Activated CD8-positive, alpha-beta memory T cell treated with anti-CD3 and anti-CD28 coated beads, Interleukin-2, amount 50 U/mL, for 1 hour (primary cell): ENCODE measurements around the gene THBS3.
A peak's percentile ranks its signal among the peaks of the same experiment; 100 is the strongest.
"Not testable (repeated sequence)": the region's sequence is repeated elsewhere in the genome, so short reads cannot be mapped to it uniquely, and the experiment has no call there.

ENCODE experiments used
- DNase-seq: peaks from one replicate; pipeline ENCODE4 v3.0.0-alpha.2; 2020; ENCODE audit errors: extremely low read depth

Gene THBS3

DNA sequence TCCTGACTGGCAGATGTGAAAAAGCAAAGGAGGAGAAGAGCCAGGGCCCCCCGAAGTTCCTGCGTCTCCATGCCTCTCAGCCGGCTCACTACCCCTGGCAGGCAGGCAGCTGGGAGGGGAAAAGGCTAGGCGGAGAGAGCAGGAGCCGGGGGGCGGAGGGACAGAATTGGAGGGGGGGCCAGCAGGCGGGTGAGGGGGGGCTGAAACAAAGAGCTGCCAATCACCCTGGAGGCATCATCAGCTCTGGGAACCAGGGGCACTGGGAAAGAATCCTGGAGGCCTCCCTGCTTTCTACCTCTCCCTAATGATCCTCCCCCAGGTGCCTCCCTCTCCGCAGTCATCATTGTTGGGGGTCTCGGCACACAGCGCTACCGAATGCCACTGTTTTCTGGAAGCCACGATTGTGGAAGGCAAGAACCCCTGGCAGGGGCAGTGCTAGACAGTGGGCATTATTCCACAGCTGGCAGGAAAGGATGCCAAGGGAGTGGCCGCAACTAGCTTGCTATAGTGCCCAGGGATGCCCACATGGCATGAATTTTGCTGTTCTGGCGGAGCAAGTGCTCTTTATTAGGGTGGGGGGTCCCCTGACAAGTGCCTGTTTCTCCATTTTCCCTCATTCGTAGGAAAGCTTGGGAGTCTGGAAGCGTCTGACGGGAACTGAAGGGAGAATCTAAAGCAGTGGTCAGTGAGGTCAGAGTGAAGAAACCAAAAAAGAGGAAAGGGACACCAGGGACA, at the start of gene THBS3:
THBS3 (minus strand) TSS at position 92 of the 735 bp plus-strand sequence; CDS start at position 71, 21 bp downstream.
- no peak for DNase-seq

GRCh38 chr1:155256058-155256852, 48.6 kb upstream of the THBS3 start:
- no peak for DNase-seq

- DNase-seq, result no peak
Measured at GRCh38 chr1:155255243-155256007, 47.7 kb upstream of the THBS3 start, which contains the start of gene ENTREP3. TSS of gene ENTREP3 (minus strand) at chr1:155255483. CDS start at chr1:155254877, 606 bp downstream.

- no peak for DNase-seq
Measured at GRCh38 chr1:155254714-155255242, 47.1 kb upstream of the THBS3 start.

- DNase-seq, result no peak
Measured at GRCh38 chr1:155254228-155254713, 46.6 kb upstream of the THBS3 start.

DNA sequence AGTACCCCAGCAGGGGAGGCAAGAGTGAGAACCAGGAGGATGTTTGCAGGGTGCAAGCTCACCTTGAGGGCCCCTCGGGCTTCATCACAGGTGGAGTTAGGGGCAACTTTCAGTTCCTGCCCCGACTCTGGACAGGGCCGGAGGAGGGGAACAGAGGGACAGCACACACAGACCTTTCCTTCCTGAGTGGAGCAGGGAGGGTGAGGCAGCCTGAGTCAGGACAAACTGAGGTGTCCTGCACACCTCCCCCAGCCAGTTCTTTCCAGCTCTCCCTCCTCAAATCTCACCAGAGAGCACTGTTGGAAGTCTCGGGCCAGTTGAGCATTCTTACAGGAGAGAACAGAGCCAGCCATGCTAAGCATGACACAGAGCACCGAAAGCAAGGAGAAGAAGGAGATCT, 46.1 kb upstream of the THBS3 start:
- no peak for DNase-seq

- no peak for DNase-seq
Measured at GRCh38 chr1:155253208-155253607, 45.5 kb upstream of the THBS3 start.

- DNase-seq, result no peak
Measured at GRCh38 chr1:155251566-155251965, 43.9 kb upstream of the THBS3 start.

GRCh38 chr1:155250633-155251449, 43.1 kb upstream of the THBS3 start:
- peak; percentile 86 for DNase-seq

- DNase-seq, result no peak
Measured at GRCh38 chr1:155250246-155250632, 42.5 kb upstream of the THBS3 start.

GRCh38 chr1:155247667-155248553, 40.2 kb upstream of the THBS3 start:
- no peak for DNase-seq

DNA sequence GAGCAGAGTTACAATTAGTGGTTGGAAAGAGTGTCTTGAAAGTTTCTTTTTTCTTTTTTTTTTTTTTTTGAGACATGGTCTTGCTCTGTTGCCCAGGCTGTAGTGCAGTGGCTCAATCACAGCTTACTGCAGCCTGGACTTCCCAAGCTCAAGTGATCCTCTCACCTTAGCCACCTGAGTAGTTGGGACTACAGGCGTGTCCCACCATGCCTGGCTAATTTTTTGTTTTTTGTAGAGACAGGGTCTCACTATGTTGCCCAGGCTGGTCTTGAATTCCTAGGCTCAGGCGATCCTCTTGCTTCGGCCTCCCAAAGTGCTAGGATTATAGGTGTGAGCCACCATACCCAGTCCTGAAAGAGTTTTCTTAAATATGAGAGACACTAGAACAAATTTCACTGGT, 39.1 kb upstream of the THBS3 start:
- not testable (repeated sequence) for DNase-seq

DNA sequence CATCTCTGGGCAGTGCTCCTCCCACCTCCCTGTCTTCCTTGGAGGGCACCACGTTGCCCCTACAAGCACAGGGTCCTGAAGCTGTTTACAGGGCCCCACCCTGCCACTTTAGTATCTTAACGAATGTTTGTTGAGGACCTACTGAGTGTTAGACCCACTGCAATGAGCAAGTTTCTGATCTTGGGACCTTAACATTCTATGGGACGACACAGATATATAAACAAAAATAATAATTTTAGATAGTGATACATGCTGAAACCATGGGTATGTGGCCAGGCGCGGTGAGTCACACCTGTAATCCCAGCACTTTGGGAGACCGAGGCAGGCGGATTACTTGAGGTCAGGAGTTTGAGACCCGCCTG, 37.4 kb upstream of the THBS3 start:
- DNase-seq, result no peak

DNA sequence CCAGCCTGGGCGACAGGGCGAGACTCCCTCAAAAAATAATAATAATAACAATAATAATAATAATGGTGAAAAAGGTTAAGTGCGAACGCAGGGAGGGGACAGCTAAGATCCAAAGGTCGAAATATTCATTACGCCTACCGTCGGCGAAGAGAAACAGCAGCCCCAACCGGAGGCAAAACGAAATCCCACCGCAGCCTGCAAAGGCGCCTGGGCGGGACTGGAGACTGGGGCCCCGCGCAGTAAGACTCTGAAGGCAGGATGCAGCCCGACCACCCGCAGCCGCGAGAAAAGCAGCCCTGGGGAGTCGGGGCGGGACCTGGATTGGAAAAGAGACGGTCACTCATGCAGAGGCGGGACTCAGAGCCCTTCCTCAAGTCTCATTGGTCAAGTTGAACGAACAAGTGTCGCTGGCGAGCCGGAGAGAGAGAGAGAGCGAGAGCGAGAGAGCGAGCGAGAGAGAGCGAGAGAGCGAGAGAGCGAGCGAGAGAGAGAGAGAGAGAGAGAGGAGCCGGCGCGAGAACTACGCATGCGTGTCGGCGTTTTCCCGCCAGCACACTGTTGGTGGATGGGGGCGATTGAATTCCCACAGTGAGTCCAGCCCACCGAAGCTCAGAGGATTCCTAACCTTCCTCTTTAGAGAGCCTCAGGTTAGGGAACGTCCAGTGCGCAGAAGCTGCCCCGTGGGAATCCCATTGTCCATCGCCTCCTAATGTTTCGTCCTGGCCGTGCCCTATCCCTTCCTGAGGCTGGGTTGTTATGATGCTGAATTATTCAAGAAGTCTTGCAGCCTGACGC, 36.9 kb upstream of the THBS3 start:
- DNase-seq, result peak; percentile 94

DNA sequence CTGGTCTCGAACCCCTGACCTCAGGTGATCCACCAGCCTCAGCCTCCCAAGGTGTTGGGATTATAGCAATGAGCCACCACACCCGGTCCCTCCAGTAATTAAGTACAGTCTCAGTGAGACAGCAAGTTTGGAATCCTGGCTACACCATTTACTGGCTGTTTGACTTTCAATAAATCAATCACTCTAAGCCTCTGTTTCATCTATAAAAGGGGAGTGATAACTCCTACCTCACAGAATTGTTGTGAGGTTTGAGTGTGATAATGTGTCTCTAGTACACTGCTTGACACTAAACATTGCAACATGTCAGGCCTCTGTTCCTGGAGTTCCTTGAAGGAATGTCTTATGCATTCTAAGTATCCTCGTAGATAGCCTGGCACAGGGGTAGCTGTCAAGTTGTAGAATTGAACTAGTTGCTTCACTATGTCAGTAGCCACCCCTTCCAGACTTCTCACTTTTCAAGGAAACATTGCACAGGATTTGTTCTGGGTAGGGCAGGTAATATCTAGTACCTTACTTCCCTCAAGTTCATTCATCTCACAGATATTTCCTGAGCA, 35.2 kb upstream of the THBS3 start:
- no peak for DNase-seq

- DNase-seq, result no peak
Measured at GRCh38 chr1:155241841-155242264, 34.2 kb upstream of the THBS3 start.

- DNase-seq, result peak; percentile 43
Measured at GRCh38 chr1:155241069-155241679, 33.5 kb upstream of the THBS3 start.

GRCh38 chr1:155236451-155236850, 28.8 kb upstream of the THBS3 start:
- no peak for DNase-seq
